Uterus (tissue), 2 donors: ENCODE measurements around the gene THBS4.

Experiments
- POLR2A ChIP-seq, 2 donors: fragments of 450-650 bp; IDR thresholded peaks; one replicate each; pipeline ENCODE4 v1.6.1; 2016; ENCODE audit warnings: antibody characterized with exemption in 2 of 2, mild to moderate bottlenecking in 1 of 2, moderate library complexity in 1 of 2
- TF ChIP-seq, protein P1 (sequence below), 4 experiments: fragments of 200-600 bp in 2 of 4; fragments of 450-650 bp in 2 of 4; sonication (generic) in 2 of 4; IDR thresholded peaks; one replicate each; pipeline ENCODE4 v1.5.1; 2016 to 2019; ENCODE audit warnings: antibody characterized with exemption in 4 of 4, mild to moderate bottlenecking in 2 of 4, moderate library complexity in 1 of 4

DNA sequence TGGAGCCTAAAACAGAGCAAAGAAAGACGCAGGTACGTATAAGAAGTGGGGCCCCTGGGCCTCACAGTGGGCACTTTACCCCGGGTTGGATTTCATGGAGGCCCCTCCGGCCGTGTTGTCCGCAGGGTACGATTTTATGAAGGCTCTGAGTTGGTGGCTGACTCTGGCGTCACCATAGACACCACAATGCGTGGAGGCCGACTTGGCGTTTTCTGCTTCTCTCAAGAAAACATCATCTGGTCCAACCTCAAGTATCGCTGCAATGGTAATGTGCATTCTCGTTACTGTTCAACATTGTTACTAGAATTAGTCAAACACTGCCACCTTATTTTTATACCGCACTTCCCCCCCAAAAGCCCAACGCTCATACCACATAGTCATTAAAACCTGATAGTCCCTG is 47.1 kb downstream of the THBS4 start:
- no peak for TF ChIP-seq POLR2A (IDR thresholded peaks at IDR 0.05)
- TF ChIP-seq, protein P1, sequence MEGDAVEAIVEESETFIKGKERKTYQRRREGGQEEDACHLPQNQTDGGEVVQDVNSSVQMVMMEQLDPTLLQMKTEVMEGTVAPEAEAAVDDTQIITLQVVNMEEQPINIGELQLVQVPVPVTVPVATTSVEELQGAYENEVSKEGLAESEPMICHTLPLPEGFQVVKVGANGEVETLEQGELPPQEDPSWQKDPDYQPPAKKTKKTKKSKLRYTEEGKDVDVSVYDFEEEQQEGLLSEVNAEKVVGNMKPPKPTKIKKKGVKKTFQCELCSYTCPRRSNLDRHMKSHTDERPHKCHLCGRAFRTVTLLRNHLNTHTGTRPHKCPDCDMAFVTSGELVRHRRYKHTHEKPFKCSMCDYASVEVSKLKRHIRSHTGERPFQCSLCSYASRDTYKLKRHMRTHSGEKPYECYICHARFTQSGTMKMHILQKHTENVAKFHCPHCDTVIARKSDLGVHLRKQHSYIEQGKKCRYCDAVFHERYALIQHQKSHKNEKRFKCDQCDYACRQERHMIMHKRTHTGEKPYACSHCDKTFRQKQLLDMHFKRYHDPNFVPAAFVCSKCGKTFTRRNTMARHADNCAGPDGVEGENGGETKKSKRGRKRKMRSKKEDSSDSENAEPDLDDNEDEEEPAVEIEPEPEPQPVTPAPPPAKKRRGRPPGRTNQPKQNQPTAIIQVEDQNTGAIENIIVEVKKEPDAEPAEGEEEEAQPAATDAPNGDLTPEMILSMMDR (IDR thresholded peaks at IDR 0.05): no peak
